HL-60 (cell line): ENCODE data around the gene CASP8AP2.

Experiments used
- DNase-seq, 2 experiments: peaks; one replicate each; pipeline ENCODE4 v3.0.0-alpha.2; 2010 to 2020; ENCODE audit warnings: low read depth in 1 of 2, low spot score in 1 of 2
- H3K27ac ChIP-seq: fragments of 250-450 bp; sonication (Bioruptor Pico); replicated peaks from 2 replicates; pipeline ENCODE4 v1.5.1; 2020; ENCODE audit warnings: mild to moderate bottlenecking, moderate library complexity
- H3K27me3 ChIP-seq: fragments of 250-450 bp; sonication (Bioruptor Pico); 2 replicates; pipeline ENCODE4 v1.5.1; 2021; ENCODE audit warnings: mild to moderate bottlenecking, moderate library complexity; ENCODE audit not compliant: insufficient read depth, poor library complexity, severe bottlenecking
- H3K4me3 ChIP-seq: replicated peaks from 2 replicates; pipeline ENCODE4 v1.5.1; 2011; ENCODE audit warnings: mild to moderate bottlenecking, control low read depth, low read length; ENCODE audit not compliant: insufficient read depth
- GABPA ChIP-seq: IDR thresholded peaks from 2 replicates; pipeline ENCODE4 v1.6.1; 2012; ENCODE audit warnings: low read depth
- POLR2AphosphoS5 ChIP-seq: IDR thresholded peaks from 2 replicates; pipeline ENCODE4 v1.6.1; 2012; ENCODE audit warnings: low read depth
- SPI1 ChIP-seq: IDR thresholded peaks from 2 replicates; pipeline ENCODE4 v1.6.1; 2012; ENCODE audit warnings: low read depth, mild to moderate bottlenecking, borderline replicate concordance
- long read RNA-seq: library from polyadenylated mRNA; unstranded; transcript quantifications from one replicate; pipeline ENCODE4 v2.0.0, GENCODE V29; 2020
- TF ChIP-seq, protein P1 (sequence below): IDR thresholded peaks from 2 replicates; pipeline ENCODE4 v1.6.1; 2012; ENCODE audit warnings: low read depth; ENCODE audit not compliant: insufficient replicate concordance
- TF ChIP-seq, protein P2 (sequence below): IDR thresholded peaks from one replicate; pipeline ENCODE4 v1.5.1; 2011; ENCODE audit warnings: low read length, control low read depth, inconsistent platforms; ENCODE audit not compliant: insufficient read depth

The CASP8AP2 gene
- long read RNA-seq, transcript CASP8AP2-202 (7 exons, 1,280 nt): major isoform, 11 of 69 reads
- long read RNA-seq, partial matches to known transcripts: 8 of 69 reads
- long read RNA-seq, other reads (novel, unspliced or antisense): 46 of 69 reads

GRCh38 chr6:89829472-89830169 lies at the start of gene CASP8AP2:
Gene CASP8AP2 (plus strand): TSS chr6:89829880.
- TF ChIP-seq, protein P1, sequence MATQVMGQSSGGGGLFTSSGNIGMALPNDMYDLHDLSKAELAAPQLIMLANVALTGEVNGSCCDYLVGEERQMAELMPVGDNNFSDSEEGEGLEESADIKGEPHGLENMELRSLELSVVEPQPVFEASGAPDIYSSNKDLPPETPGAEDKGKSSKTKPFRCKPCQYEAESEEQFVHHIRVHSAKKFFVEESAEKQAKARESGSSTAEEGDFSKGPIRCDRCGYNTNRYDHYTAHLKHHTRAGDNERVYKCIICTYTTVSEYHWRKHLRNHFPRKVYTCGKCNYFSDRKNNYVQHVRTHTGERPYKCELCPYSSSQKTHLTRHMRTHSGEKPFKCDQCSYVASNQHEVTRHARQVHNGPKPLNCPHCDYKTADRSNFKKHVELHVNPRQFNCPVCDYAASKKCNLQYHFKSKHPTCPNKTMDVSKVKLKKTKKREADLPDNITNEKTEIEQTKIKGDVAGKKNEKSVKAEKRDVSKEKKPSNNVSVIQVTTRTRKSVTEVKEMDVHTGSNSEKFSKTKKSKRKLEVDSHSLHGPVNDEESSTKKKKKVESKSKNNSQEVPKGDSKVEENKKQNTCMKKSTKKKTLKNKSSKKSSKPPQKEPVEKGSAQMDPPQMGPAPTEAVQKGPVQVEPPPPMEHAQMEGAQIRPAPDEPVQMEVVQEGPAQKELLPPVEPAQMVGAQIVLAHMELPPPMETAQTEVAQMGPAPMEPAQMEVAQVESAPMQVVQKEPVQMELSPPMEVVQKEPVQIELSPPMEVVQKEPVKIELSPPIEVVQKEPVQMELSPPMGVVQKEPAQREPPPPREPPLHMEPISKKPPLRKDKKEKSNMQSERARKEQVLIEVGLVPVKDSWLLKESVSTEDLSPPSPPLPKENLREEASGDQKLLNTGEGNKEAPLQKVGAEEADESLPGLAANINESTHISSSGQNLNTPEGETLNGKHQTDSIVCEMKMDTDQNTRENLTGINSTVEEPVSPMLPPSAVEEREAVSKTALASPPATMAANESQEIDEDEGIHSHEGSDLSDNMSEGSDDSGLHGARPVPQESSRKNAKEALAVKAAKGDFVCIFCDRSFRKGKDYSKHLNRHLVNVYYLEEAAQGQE: no peak
- TF ChIP-seq, protein P2, sequence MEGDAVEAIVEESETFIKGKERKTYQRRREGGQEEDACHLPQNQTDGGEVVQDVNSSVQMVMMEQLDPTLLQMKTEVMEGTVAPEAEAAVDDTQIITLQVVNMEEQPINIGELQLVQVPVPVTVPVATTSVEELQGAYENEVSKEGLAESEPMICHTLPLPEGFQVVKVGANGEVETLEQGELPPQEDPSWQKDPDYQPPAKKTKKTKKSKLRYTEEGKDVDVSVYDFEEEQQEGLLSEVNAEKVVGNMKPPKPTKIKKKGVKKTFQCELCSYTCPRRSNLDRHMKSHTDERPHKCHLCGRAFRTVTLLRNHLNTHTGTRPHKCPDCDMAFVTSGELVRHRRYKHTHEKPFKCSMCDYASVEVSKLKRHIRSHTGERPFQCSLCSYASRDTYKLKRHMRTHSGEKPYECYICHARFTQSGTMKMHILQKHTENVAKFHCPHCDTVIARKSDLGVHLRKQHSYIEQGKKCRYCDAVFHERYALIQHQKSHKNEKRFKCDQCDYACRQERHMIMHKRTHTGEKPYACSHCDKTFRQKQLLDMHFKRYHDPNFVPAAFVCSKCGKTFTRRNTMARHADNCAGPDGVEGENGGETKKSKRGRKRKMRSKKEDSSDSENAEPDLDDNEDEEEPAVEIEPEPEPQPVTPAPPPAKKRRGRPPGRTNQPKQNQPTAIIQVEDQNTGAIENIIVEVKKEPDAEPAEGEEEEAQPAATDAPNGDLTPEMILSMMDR: no peak
- TF ChIP-seq POLR2AphosphoS5: peak; percentile 82
- TF ChIP-seq GABPA: no peak; the same call in 1 of the 2 replicates
- TF ChIP-seq SPI1: no peak
- H3K27me3 ChIP-seq: no peaks in the 10 kb centered on the region

GRCh38 chr6:89781070-89782034 lies 48.3 kb upstream of the CASP8AP2 start:
- Histone ChIP-seq H3K4me3 (no peak overlapping the region), H3K27ac (no peak overlapping the region), H3K27me3 (no peaks in the 10 kb centered on the region)
- TF ChIP-seq, protein P2: no peak
- TF ChIP-seq SPI1: no peak
- TF ChIP-seq GABPA: no peak
- no peak for TF ChIP-seq POLR2AphosphoS5
- TF ChIP-seq, protein P1: no peak
- no peak for DNase-seq

More at GRCh38 chr6:89829472-89830169, at the start of gene CASP8AP2:
- H3K27ac ChIP-seq: peak within 1 kb of the TSS; percentile 89
- H3K4me3 ChIP-seq: peak within 1 kb of the TSS; percentile 97
- DNase-seq: peak; percentile 94 to 98

DNA sequence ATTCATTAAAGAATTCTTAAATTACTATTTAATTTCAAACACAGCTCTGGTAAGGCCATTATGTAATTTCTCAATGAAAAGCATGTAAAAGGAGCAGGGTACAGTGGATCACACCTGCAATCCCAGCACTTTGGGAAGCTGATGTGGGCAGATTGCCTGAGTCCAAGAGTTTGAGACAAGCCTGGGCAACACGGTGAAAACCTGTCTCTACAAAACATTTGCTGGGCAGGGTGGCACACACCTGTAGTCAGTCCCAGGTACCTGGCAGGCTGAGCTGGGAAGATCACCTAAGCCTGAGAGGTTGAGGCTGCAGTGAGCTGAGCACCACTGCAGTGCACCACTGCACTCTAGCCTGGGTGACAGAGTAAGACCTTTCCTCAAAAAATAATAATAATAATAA lies 47.5 kb upstream of the CASP8AP2 start:
- H3K27ac ChIP-seq: no peak overlapping the region
- no peak overlapping the region for H3K4me3 ChIP-seq

More for the DNA sequence above, 47.5 kb upstream of the CASP8AP2 start:
- no peak for DNase-seq
- TF ChIP-seq, protein P1: no peak
- no peak for TF ChIP-seq POLR2AphosphoS5
- TF ChIP-seq SPI1: no peak
- no peak for TF ChIP-seq GABPA
- TF ChIP-seq, protein P2: no peak
- no peaks in the 10 kb centered on the region for H3K27me3 ChIP-seq
